HG03159 (cell line): ENCODE data around the gene ALPG.
A peak's percentile ranks its signal among the peaks of the same experiment; 100 is the strongest.
"Not testable (repeated sequence)": the region's sequence is repeated elsewhere in the genome, so short reads cannot be mapped to it uniquely, and the experiment has no call there.

Source experiments
- ATAC-seq: cut with Tn5 transposase; IDR thresholded peaks from one replicate; pipeline ENCODE4 v1.9.1; 2021; ENCODE audit warnings: mild to moderate bottlenecking, moderate library complexity; ENCODE audit not compliant: unreplicated experiment

The ALPG gene

GRCh38 chr2:232438951-232439757 is 32.5 kb downstream of the ALPG start:
- ATAC-seq, result no peak

GRCh38 chr2:232439758-232440135 is 33.1 kb downstream of the ALPG start:
- no peak for ATAC-seq

GRCh38 chr2:232440220-232441018 is 33.8 kb downstream of the ALPG start:
- peak; percentile 79 for ATAC-seq

- no peak for ATAC-seq
These were observed 34.6 kb downstream of the ALPG start for GRCh38 chr2:232441147-232441651.

GRCh38 chr2:232441922-232442321 is 35.3 kb downstream of the ALPG start:
- ATAC-seq, result not testable (repeated sequence)

GRCh38 chr2:232442431-232442830 is 35.8 kb downstream of the ALPG start:
- ATAC-seq, result not testable (repeated sequence)

GRCh38 chr2:232443047-232443446 is 36.4 kb downstream of the ALPG start:
- ATAC-seq, result not testable (repeated sequence)

- not testable (repeated sequence) for ATAC-seq
These were observed 37.2 kb downstream of the ALPG start for GRCh38 chr2:232443669-232444408.

GRCh38 chr2:232444409-232445148 is 37.9 kb downstream of the ALPG start:
- ATAC-seq, result no peak

- not testable (repeated sequence) for ATAC-seq
These were observed 38.7 kb downstream of the ALPG start for GRCh38 chr2:232445149-232445885.

- not testable (repeated sequence) for ATAC-seq
These were observed 39.7 kb downstream of the ALPG start for GRCh38 chr2:232446266-232446777.

- ATAC-seq, result no peak
These were observed 40.5 kb downstream of the ALPG start for GRCh38 chr2:232447091-232447620.

GRCh38 chr2:232447638-232448303 is 41.1 kb downstream of the ALPG start:
- no peak for ATAC-seq

GRCh38 chr2:232448304-232448690 is 41.7 kb downstream of the ALPG start:
- no peak for ATAC-seq

GRCh38 chr2:232449964-232450363 is 43.3 kb downstream of the ALPG start:
- no peak for ATAC-seq

- not testable (repeated sequence) for ATAC-seq
These were observed 45.0 kb downstream of the ALPG start for GRCh38 chr2:232451645-232452044.

GRCh38 chr2:232454630-232455029 is 48.0 kb downstream of the ALPG start:
- no peak for ATAC-seq

- no peak for ATAC-seq
These were observed 49.0 kb downstream of the ALPG start, which contains the start of gene ALPI for GRCh38 chr2:232455426-232456255. Gene ALPI, plus strand, starts transcription at chr2:232456153. Its CDS starts 47 bp downstream, at chr2:232456200.
